HEK293 (cell line): ENCODE results near the gene SLC10A7.

Experiments
- CTCF ChIA-PET: fragments of 350-600 bp; formaldehyde crosslinking; extraction: SDS; loops from one replicate; lab custom pipeline; 2021; ENCODE audit warnings: antibody characterized with exemption; lab: Yijun Ruan, JAX
- POLR2A ChIA-PET: fragments of 300-600 bp; formaldehyde crosslinking; extraction: SDS; loops from one replicate; lab custom pipeline; 2020; ENCODE audit warnings: antibody characterized with exemption, inconsistent platforms; lab: Yijun Ruan, JAX
- H3K27ac ChIP-seq: fragments of 200-500 bp; sonication (Bioruptor generic); 2 replicates; pipeline ENCODE4 v1.5.1; 2014; ENCODE audit warnings: low read depth, low read length, control low read depth, inconsistent platforms; ENCODE audit errors: extremely low read depth
- H3K36me3 ChIP-seq, 2 experiments: fragments of 200-500 bp in 1 of 2; sonication (Bioruptor generic) in 1 of 2; 1 replicate in 1 of 2; 2 replicates in 1 of 2; pipeline ENCODE4 v1.5.1; 2014 to 2017; ENCODE audit warnings: inconsistent platforms in 2 of 2, low read length in 2 of 2; ENCODE audit not compliant: control insufficient read depth in 2 of 2, insufficient read depth in 1 of 2
- H3K4me1 ChIP-seq: fragments of 200-500 bp; sonication (Bioruptor generic); 2 replicates; pipeline ENCODE4 v1.5.1; 2014; ENCODE audit warnings: mild to moderate bottlenecking, low read length, inconsistent platforms; ENCODE audit not compliant: control insufficient read depth, insufficient read depth
- H3K4me3 ChIP-seq: 2 replicates; pipeline ENCODE4 v1.5.1; 2011; ENCODE audit warnings: low read depth, mild to moderate bottlenecking, control low read depth, low read length, moderate library complexity
- H3K9me3 ChIP-seq: fragments of 200-500 bp; sonication (Bioruptor generic); 2 replicates; pipeline ENCODE4 v1.5.1; 2014; ENCODE audit warnings: low read depth, low read length, inconsistent platforms; ENCODE audit not compliant: control insufficient read depth, insufficient read depth
- KLF8 ChIP-seq: fragments of 450-650 bp; formaldehyde crosslinking; IDR thresholded peaks from 2 replicates; pipeline ENCODE4 v1.5.1; 2016; ENCODE audit warnings: missing biosample characterization, missing genetic modification characterization
- KLF9 ChIP-seq: fragments of 450-650 bp; formaldehyde crosslinking; IDR thresholded peaks from 2 replicates; pipeline ENCODE4 v1.5.1; 2016; ENCODE audit warnings: missing biosample characterization, missing genetic modification characterization, low read depth
- PRDM1 ChIP-seq: fragments of 450-650 bp; formaldehyde crosslinking; IDR thresholded peaks from 2 replicates; pipeline ENCODE4; 2016; ENCODE audit warnings: missing biosample characterization, missing genetic modification characterization
- REPIN1 ChIP-seq: fragments of 450-650 bp; formaldehyde crosslinking; IDR thresholded peaks from 2 replicates; pipeline ENCODE4 v1.5.1; 2017; ENCODE audit warnings: missing biosample characterization, missing genetic modification characterization, low read depth
- ZBTB1 ChIP-seq: fragments of 450-650 bp; formaldehyde crosslinking; IDR thresholded peaks from 2 replicates; pipeline ENCODE4 v1.5.1; 2016; ENCODE audit warnings: missing biosample characterization, missing genetic modification characterization
- ZBTB21 ChIP-seq: fragments of 450-650 bp; formaldehyde crosslinking; IDR thresholded peaks from 2 replicates; pipeline ENCODE4 v1.5.1; 2017; ENCODE audit warnings: missing biosample characterization, missing genetic modification characterization
- ZBTB7A ChIP-seq: fragments of 450-650 bp; formaldehyde crosslinking; IDR thresholded peaks from 2 replicates; pipeline ENCODE4 v1.5.1; 2016; ENCODE audit warnings: low read depth, missing biosample characterization, missing genetic modification characterization
- ZFP37 ChIP-seq: fragments of 450-650 bp; formaldehyde crosslinking; IDR thresholded peaks from 2 replicates; pipeline ENCODE4 v1.5.1; 2016; ENCODE audit warnings: missing biosample characterization, missing genetic modification characterization
- ZNF140 ChIP-seq: fragments of 450-650 bp; formaldehyde crosslinking; IDR thresholded peaks from 2 replicates; pipeline ENCODE4 v1.5.1; 2016; ENCODE audit warnings: missing biosample characterization, missing genetic modification characterization
- ZNF202 ChIP-seq: fragments of 450-650 bp; formaldehyde crosslinking; IDR thresholded peaks from 2 replicates; pipeline ENCODE4 v1.5.1; 2016; ENCODE audit warnings: missing biosample characterization, missing genetic modification characterization, borderline replicate concordance
- ZNF24 ChIP-seq: fragments of 450-650 bp; formaldehyde crosslinking; IDR thresholded peaks from 2 replicates; pipeline ENCODE4 v1.5.1; 2016; ENCODE audit warnings: missing biosample characterization, missing genetic modification characterization
- ZNF37A ChIP-seq: fragments of 450-650 bp; IDR thresholded peaks from 2 replicates; pipeline ENCODE4 v1.5.1; 2018; ENCODE audit warnings: missing biosample characterization, missing genetic modification characterization
- ZNF394 ChIP-seq: fragments of 450-650 bp; formaldehyde crosslinking; IDR thresholded peaks from 2 replicates; pipeline ENCODE4 v1.5.1; 2016; ENCODE audit warnings: missing biosample characterization, missing genetic modification characterization, mild to moderate bottlenecking, moderate library complexity, borderline replicate concordance
- ZNF404 ChIP-seq: fragments of 450-650 bp; formaldehyde crosslinking; IDR thresholded peaks from 2 replicates; pipeline ENCODE4 v1.5.1; 2017; ENCODE audit warnings: missing biosample characterization, missing genetic modification characterization
- ZNF600 ChIP-seq: fragments of 450-650 bp; formaldehyde crosslinking; IDR thresholded peaks from 2 replicates; pipeline ENCODE4 v1.5.1; 2016; ENCODE audit warnings: missing biosample characterization, missing genetic modification characterization
- ZNF621 ChIP-seq: fragments of 450-650 bp; formaldehyde crosslinking; IDR thresholded peaks from 2 replicates; pipeline ENCODE4 v1.5.1; 2017; ENCODE audit warnings: missing biosample characterization, missing genetic modification characterization
- ZNF843 ChIP-seq: fragments of 450-650 bp; formaldehyde crosslinking; IDR thresholded peaks from 2 replicates; pipeline ENCODE4 v1.5.1; 2016; ENCODE audit warnings: missing biosample characterization, missing genetic modification characterization
- TF ChIP-seq, protein P1 (sequence below): fragments of 450-650 bp; formaldehyde crosslinking; IDR thresholded peaks from 2 replicates; pipeline ENCODE4 v1.5.1; 2017; ENCODE audit warnings: missing biosample characterization, missing genetic modification characterization
- TF ChIP-seq, protein P2 (sequence below): fragments of 450-650 bp; formaldehyde crosslinking; conservative IDR thresholded peaks from 2 replicates; pipeline ENCODE4 v1.5.1; 2016; ENCODE audit warnings: low read depth, missing biosample characterization, missing genetic modification characterization
- TF ChIP-seq, protein P3 (sequence below): sonication (generic); formaldehyde crosslinking; IDR thresholded peaks from 2 replicates; pipeline ENCODE4 v1.8.1; 2022; ENCODE audit warnings: mild to moderate bottlenecking, moderate library complexity, missing genetic modification reagents

Gene SLC10A7

DNA sequence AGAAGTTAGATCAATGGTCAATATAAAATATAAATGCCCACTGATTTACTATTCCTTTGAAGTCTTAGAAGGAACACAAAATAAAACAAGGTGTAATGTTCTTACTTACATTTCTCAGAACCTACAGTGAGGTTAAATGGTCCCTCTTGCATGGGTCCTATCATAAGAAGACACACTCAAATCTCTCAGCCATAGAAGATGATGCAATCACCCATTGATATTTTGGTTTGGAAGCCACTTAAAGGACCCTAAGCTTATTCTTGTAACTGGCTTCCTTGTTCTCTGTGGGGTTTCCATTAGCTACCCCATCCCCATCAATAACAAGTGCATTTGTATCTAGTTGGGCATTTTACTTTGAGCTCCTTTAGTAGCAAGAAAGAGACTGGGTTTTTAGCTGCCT lies 292.3 kb downstream of the SLC10A7 start (continued):
- TF ChIP-seq, protein P1, sequence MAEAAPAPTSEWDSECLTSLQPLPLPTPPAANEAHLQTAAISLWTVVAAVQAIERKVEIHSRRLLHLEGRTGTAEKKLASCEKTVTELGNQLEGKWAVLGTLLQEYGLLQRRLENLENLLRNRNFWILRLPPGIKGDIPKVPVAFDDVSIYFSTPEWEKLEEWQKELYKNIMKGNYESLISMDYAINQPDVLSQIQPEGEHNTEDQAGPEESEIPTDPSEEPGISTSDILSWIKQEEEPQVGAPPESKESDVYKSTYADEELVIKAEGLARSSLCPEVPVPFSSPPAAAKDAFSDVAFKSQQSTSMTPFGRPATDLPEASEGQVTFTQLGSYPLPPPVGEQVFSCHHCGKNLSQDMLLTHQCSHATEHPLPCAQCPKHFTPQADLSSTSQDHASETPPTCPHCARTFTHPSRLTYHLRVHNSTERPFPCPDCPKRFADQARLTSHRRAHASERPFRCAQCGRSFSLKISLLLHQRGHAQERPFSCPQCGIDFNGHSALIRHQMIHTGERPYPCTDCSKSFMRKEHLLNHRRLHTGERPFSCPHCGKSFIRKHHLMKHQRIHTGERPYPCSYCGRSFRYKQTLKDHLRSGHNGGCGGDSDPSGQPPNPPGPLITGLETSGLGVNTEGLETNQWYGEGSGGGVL (tag by site-specific recombination) = no peak
- no peak for TF ChIP-seq ZBTB7A

DNA sequence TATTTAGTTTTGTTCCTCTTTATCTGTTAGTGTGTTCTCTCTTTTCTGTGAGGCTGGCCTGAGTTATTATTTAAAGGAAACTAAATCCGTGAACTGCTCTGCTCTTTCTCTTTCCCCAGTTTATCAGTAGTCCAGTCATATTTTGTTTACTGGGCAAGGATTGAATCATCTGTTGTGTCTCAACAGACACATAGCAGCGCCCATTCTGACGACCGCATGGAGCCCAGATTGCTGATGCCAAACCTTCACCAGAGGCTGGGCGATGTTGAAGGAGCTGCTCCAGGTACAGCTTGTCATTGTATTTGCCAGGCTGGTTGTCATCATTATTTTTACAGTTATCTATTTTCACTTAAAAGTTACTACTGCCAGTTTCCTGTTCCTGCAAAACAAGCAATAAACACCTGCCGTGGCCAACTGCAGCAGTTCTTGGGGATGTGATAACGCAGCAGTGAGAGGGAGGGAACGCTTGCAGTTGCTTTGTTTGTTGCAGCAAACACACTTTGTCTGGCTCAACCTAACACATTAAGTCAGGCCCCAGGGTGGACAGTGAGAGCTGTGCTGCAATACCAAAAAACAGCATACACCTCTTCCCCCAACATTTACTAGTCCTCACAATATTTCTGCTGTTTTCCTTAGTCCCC lies 297.3 kb downstream of the SLC10A7 start:
- H3K27ac ChIP-seq = no peak overlapping the region
- ChIA-PET CTCF (interaction anchor here (2.3 kb wide), 1 partner anchor 11 kb away, joined by 6 read pairs; the partner anchor contains the start of gene REELD1), POLR2A (no interaction called here)
- no peaks in the 10 kb centered on the region for H3K4me1 ChIP-seq
- no peak overlapping the region for H3K4me3 ChIP-seq
- no peaks in the 10 kb centered on the region for H3K9me3 ChIP-seq
- TF ChIP-seq ZNF202 (tag by site-specific recombination) (no peak), PRDM1 (no peak), ZNF843 (no peak), ZNF394 (tag by site-specific recombination) (no peak), ZNF600 (tag by site-specific recombination) (no peak), ZFP37 (tag by site-specific recombination) (no peak), KLF9 (no peak), ZNF37A (tag by site-specific recombination) (no peak), ZBTB1 (tag by site-specific recombination) (no peak), ZNF140 (no peak), ZNF621 (tag by site-specific recombination) (no peak), ZNF404 (tag by site-specific recombination) (no peak), REPIN1 (tag by site-specific recombination) (no peak), KLF8 (tag by site-specific recombination) (no peak), ZNF24 (tag by site-specific recombination) (no peak), ZBTB21 (no peak)
- TF ChIP-seq, protein P2, sequence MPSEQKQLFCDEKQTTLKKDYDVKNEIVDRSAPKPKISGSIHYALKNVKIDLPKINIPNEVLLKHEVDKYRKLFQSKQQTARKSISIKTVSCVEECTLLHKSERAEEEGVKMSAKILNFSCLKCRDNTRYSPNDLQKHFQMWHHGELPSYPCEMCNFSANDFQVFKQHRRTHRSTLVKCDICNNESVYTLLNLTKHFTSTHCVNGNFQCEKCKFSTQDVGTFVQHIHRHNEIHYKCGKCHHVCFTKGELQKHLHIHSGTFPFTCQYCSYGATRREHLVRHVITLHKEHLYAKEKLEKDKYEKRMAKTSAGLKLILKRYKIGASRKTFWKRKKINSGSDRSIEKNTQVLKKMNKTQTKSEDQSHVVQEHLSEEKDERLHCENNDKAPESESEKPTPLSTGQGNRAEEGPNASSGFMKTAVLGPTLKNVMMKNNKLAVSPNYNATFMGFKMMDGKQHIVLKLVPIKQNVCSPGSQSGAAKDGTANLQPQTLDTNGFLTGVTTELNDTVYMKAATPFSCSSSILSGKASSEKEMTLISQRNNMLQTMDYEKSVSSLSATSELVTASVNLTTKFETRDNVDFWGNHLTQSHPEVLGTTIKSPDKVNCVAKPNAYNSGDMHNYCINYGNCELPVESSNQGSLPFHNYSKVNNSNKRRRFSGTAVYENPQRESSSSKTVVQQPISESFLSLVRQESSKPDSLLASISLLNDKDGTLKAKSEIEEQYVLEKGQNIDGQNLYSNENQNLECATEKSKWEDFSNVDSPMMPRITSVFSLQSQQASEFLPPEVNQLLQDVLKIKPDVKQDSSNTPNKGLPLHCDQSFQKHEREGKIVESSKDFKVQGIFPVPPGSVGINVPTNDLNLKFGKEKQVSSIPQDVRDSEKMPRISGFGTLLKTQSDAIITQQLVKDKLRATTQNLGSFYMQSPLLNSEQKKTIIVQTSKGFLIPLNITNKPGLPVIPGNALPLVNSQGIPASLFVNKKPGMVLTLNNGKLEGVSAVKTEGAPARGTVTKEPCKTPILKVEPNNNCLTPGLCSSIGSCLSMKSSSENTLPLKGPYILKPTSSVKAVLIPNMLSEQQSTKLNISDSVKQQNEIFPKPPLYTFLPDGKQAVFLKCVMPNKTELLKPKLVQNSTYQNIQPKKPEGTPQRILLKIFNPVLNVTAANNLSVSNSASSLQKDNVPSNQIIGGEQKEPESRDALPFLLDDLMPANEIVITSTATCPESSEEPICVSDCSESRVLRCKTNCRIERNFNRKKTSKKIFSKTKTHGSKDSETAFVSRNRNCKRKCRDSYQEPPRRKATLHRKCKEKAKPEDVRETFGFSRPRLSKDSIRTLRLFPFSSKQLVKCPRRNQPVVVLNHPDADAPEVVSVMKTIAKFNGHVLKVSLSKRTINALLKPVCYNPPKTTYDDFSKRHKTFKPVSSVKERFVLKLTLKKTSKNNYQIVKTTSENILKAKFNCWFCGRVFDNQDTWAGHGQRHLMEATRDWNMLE (tag by site-specific recombination) = no peak
- TF ChIP-seq, protein P3, sequence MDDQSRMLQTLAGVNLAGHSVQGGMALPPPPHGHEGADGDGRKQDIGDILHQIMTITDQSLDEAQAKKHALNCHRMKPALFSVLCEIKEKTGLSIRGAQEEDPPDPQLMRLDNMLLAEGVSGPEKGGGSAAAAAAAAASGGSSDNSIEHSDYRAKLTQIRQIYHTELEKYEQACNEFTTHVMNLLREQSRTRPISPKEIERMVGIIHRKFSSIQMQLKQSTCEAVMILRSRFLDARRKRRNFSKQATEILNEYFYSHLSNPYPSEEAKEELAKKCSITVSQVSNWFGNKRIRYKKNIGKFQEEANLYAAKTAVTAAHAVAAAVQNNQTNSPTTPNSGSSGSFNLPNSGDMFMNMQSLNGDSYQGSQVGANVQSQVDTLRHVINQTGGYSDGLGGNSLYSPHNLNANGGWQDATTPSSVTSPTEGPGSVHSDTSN (CRISPR knock-in tag) = no peak
- H3K36me3 ChIP-seq = no peaks in the 10 kb centered on the region
